ENCODE data around the gene TKT.
A peak's percentile ranks its signal among the peaks of the same experiment; 100 is the strongest.

TKT gene

DNA sequence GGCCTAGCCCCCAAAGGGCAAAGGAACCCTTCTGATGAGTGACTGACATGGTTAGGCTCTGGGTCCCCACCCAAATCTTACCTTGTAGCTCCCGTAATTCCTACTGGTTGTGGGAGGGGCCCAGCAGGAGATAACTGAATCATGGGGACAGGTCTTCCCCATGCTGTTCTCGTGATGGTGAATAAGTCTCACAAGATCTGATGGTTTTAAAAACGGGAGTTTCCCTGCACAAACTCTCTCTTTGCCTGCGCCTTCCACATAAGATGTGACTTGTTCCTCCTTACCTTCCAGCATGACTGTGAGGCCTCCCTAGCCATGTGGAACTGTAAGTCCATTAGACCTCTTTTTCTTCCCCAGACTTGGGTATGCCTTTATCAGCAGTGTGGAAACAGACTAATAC, 16.9 kb downstream of the TKT start:
- DNase-seq = peak; percentile 58

DNA sequence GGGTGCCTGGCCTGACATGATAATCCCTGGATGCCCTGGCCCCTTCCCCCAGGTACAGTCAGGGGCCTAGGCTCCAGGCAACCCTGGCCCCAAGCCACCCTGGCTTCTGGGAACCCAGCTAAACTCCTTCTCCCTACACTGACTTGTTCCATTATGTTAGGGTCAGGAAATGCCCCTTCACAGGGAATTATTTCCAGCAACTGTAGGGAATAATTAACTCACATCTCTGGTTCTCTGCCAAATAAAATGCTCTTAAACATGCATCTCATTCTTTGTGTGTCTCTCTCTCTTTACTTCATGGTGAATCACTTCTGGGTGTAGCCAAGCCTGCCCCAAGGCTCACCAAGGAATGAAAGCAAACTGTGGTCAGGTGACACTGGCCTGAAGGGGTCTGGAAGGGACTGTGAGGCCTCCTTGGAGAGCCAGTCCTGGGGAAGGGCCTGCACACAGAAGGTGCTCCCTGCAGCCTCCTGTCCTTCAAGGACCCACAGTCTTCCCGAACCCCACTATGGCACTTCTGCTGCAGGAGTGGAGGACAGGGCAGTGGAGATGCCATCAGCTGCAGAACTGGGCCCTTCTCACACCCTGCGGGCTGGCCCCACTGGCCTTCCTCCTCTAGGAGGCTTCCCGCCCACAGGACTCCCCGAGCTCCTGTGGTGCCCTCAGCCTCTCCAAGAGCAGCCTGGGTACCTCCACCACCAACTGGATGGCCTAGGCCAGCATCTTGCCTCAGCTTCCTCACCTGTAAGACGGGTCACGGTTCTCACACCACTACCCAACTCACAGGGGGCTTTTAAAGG, 17.6 kb downstream of the TKT start:
- DNase-seq = peak; percentile 36

DNA sequence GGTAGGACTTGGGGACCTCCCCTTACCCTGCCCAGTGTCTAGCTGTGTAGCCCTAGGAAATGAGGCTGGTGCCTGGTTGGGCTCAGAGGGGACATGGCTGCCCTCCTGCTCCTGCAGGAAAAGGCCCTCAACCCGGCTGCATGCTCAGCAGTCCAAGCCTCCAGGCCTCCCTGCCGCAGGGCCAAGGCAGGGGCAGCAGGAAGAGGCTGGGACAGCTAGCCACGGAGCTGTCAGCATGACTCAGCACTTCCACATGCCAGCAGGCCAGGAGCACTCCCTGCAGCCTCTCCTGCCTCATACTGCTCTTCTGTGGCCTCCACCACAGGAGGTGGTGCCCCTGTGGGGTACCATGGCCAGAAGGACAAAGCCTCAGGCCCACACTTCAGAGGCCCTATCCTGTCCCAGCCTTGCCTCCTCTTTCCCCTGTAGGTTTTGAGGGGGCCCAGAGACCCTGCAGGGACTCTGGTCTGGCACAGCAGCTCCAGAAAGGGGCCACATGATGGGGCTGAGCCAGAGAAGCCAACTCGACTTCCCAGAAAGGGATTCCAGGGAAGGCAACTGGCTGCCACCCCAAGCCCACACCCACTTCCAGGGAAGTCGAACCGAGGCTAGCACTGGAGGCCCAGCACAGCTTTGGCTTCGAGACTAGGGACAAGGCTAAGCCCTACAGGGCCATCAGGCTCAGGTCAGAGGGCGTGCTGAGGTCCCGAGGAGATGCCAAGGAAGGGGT, 19.5 kb downstream of the TKT start:
- DNase-seq = peak; percentile 73

DNA sequence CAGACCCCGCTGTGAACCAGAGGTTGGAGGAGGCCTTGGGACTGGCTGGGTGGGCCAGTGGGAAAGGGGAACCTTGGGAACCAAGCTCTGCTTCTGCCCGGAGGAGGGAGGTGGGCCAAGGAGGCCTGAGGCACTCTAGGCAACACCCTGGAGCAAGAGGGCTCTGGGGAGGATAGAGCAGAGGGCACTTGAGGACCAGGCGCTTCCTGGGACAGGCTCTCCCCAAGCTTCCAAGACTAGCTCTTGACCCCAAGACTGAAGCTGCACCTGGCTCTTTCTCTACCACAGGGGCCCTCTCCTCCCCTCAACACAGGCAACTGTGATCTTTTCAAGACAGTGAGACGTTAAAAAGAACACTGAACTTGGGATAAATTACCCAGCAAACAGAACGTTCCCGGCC, 20.3 kb downstream of the TKT start:
- DNase-seq = no peak

DNA sequence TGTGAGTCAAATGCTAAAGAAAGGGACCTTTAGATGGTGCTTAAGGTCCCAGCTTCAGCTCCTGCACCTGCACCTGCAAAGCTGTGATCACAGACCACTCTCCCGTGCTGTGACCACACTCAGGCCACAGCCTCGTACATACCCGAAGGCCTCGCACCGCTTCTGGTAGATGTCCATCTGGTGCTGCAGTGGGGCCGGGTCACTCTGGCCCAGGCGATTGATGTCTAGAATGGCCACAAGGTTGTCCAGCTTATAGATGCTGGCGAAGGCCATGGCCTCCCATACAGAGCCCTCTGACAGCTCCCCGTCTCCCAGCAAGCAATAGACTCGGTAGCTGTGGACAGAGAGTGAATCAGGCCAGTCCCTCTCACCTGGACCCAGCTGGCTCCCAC, 21.0 kb downstream of the TKT start:
- DNase-seq = no peak

DNA sequence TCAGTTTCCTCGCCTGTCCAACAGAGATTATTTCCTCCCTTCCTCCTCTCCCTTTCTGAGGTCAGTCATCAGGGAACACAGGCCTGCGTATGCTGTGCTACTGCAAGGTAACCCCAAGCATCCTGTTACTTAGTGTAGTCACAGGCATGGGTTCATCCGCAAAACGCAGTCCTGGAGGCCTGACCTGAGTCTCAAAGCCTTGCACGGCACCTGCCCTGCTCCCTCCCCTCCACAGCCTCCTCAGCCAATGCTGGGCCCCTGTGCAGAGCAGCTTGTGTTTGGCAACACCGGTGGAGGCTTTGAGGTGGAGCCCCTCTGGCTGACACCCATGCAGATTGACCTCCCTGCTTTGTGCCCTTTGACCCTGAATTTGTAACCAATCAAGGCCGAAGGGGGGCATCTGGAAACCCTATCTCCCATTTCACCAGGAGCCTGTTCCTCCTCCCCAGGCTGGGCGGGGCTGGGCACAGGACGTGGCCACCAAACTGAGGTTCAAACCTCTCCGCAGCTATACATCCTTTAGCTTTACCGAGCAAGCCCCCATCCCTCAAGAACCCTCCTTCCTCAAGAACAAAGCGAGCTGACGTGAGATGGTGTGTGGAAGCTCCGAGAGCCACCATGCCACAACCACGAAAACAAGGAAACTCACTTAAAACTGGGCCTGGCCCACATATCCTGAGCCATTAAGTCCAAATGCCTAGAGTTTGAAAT, 21.5 kb downstream of the TKT start:
- no peak for DNase-seq

DNA sequence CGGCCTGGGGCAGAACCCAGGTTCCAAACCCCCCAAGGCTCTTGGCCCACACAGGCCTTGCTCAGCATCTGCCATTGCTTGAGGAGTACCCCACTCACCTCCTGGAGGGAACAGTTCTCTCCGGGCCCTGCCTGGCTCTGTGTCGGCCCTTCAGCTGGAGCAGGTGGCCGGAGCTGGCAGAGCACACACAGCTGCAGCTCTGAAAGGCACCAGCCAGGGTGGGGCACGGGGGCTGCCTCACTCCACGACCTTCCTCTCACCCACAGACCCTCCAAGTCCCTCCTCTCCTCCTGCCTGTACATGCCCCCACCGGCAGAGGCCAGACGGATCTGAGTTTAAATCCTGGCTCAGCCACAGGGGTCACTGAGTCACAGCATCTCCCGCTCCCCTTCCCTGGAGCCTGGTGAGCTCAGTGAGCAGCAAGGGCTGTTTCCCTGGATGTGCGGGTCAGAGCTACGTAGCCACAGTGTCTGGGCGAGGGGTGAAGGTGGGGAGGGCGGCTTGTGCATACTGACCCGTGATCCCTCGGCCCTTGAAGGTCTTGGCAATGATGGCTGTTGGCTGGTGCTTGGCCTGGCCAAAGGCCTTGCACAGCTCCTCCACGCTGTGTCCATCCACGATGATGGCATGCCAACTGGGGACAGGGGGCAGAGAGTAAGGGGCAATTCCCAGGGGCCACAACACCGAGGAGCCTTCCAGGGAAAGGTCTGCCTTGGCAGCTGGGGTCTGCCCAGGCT, 23.0 kb downstream of the TKT start:
- no peak for DNase-seq

DNA sequence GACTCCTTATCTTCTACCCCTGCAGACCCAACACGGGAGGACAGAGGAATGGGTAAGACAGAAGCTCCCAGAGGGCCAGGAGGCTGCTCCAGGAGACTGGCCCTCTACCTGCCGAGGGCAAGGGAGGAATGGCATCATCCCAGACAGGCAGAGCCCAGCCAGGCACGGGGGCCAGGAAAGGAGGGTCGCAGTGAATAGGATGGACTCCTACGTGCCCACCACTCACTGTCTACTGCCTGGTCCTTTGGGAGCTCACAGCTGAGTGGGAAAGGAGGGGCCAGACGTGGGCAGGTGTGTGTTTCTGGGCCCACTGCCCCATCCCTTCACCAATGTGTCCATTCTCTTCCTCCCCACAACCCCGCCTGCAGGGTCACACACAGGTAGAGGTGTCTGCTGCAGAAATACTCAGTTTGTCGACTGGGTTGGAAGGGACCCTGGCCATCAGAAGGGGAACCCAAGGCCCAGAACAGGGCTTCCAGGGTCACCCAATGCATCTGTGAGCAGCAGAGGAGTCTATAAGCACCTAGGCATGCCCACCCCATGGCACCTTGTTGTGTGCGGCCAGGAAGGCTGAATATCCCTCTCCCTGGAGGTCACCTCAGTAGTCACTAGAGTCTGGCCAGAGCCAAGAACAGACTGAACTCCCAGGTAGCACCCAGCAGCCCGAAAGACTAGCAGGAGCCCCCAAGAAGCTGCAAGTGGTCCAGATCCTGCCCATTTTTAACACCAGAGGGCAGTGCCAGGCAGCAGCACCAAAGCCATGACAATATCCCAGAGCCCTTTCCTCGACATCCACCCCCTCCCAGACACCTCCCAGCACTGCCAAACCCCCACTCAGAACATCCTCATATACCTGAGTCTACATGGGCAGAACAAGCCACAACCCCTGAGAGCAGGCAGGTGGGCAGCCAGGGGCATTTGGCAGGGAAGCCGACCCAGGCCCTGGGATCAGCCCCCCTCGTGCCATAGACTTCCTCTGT, 24.0 kb downstream of the TKT start:
- DNase-seq = no peak

DNA sequence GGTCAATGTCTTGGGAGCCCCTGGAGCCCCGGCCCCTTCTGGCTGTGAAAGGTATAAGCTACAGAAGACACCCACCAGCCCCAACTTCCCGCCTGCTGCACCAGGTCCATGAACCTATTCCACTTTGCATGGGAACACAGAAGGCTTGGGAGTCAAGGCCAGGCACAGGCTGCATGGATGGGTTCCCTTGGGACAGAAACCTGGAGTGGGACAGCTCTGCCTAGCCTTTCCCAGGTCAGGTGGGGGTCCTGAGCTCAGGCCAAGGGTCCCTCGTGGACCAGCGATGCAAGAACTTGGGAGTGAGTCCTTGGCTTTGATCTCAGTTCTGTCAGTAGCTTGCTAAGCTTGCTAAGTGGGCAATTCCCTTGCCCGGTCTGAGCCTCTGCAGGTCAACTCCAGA, 25.0 kb downstream of the TKT start:
- no peak for DNase-seq

DNA sequence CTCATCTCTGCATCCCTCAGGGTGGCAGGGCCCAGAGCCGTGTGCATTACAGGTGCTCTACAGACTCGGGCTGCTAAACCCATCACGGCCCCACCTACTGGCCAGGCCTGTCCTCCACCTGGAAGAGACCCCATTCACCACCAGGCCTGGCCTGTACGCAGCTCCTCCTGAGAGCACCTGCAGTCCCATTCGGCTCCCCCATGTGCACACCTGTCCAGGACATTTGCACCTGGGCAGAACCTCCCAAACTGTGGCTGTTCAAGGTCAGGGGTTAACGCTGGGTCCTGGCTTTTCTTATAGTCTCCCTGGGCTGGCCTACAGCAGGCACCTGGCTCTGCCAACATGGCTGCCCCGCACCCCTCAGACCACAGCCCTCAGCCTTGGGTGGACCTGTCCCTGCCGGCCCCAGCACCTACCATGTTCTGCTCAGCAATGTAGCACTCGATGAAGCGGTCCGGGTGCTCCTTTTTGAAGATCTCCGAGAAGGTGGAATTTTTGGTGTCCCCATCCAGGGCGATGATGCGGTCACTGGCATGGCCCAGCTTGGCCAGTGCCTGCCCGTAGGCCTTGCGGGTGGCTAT, 25.7 kb downstream of the TKT start:
- no peak for DNase-seq

DNA sequence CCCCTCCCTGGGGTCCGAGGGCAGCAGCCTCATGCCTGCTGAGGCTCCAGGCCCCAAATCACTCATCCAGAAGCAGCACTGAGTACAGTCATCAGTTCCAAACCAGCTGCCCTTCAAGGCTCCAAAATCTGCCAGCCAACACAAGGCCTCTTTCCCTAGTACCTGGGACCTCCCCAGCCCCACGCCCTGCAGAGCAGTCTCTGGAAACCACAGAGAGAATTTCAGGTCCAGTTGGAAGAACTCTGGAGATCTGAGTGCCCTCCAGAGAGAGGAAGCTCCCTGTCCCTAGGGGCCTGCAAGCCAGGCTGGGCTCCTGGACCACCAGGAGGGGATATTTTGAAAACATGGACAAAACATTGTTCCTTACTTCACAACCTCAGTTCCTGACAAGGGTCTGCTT, 26.2 kb downstream of the TKT start:
- no peak for DNase-seq

DNA sequence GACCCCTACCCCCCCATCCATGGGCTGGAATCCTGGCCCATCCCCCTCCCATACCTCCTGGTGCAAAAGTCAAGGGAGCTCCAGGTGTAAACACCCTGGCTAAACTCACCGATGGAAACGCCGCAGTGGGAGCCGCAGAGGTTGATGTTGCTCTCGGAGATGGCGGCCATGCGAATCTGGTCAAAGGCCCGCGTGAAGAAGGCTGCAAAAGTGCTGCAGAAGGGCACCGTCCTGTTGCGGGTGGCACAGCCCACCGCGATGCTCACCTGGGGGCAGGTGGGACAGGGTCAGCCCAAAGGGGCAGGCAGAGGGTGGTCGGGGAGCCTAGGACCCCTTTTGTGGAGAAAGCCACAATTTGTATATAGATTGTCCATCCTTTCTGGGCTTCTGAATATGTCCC, 26.7 kb downstream of the TKT start:
- no peak for DNase-seq

DNA sequence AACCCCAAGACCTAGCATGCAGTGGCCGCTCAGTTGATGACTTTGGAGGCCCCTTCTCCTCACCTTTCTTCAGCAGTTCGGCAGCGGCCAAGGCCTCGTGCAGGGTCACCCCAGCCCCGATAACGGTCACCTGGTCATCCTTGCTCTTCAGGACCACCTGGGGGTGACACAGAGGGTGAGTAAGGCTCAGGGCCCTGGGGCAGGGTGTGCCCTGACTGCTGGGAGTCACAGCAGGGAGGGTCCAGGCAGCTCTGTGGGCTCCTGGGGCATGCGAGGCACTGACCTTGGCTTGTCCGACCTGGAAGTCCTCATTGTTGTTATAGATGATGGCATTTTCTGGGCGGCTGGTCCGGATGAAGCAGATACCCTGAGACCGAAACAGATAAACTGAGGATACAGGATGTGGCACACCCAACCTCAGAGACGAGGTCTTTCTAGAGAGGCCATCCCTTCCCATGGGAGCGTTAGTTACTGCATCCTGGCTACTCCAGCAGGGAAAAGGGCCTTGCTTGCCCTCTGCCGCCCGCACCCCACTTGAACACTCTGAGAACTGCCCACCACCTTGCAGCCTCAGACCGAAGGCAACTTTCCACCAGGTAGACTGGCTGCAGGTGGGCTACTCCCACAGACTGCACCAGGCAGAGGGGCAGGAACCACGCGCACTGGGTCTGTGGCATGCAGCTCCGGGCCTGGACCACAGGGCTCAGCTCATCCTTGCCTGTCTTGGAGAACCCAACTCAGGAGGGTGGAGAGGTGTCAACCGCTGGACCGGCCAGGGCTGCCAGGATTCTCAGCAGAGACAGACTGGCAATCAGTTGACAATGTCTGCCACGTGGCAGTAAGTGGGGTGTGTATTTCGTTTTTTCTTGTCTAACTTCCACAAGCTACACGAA, 27.6 kb downstream of the TKT start:
- no peak for DNase-seq

DNA sequence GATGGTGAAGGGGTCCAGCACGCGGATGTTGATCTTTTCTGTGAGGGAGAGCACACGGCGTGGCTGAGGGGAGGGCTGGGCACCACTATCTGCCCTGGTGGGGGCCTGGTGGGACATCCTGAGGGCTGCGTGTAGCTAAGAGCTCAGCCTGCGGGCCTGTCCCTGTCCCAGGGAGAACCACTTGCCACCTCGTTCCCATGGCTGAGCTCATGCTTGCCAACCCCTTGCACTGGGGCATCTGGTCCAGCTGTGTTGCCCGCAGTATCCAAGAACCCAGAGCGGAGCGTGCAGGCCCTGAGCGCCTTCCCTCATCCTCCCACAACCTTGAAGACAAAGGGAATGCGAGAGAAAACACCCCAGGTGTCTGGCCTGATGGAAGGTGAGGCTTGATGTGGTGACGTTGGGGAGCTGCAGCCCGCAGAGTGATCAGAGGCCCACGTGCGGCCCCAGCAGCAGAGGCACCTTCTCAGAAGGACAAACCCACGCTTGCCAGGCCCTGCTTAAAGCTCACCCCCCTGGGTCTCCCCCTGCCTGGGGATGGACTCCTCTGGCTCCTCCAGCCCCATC, 28.9 kb downstream of the TKT start:
- DNase-seq = no peak

DNA sequence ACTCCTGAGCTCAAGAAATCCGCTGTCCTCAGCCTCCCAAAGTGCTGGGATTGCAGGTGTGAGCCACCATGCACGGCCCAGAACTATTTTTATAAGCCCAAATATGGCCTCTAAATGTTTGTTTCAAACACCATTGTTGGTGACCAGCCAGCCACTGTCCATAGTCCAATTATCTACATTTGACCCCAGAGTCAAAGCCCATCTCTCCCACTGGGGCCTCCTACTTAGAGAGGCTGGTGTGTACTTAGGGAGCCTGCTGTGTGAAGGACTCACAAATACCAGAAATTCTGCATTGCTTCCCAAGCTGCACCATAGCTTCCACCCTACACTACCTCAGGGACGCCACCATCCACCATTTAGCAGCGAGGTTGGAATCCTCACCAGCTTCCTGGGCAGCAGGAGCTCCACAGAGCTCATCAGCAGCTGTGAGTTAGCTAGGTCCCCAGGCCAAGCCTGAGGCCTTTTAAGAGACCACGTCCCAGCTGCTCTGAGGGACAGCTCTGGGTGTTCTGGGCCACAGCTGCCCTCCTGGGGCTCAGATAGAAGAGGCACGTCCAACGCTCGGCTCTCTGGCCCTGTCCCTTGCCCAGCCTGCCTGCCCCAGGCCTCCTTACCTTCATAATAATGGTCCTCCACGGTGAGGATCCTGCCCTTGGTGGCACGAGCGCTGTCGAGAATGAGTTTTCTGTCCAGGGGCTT, 29.5 kb downstream of the TKT start:
- no peak for DNase-seq

DNA sequence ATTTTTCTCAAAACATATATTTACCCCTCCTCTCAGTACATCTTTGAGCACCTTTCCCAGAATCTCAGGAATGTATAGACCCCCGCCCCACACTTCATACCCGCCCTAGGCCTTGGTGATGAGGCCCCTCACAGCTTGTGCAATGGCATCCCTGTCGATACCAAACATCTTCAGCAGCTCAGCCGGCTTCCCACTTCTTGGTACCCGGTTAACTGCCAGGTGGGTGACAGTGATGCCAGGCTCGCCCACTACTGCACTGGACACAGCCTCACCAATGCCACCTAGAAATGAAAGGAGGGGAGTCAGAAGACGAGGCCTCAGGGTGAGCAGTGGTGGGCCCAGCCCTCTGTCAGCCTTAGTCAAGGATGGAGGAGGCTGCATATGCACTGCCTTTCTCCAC, 30.2 kb downstream of the TKT start:
- no peak for DNase-seq

DNA sequence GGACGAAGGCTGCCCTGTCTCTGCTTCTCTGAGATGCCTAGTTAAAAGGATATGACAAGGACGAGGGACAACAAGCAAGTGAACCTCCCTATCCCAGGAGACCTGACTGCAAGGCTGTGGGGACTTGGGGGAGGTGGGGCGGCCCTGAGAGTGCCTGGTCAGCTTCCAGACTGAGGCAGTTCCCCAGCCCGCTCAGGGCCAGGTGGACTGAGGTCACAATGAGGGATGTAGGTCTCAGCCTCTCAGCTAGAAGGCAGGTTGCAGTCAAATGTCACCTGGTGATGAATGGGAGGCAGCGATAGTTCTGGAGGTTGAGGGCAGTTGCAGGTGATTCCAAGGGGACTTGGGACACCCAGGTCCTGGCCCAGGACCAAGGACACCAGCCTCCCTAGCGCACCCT, 30.6 kb downstream of the TKT start:
- DNase-seq = no peak

DNA sequence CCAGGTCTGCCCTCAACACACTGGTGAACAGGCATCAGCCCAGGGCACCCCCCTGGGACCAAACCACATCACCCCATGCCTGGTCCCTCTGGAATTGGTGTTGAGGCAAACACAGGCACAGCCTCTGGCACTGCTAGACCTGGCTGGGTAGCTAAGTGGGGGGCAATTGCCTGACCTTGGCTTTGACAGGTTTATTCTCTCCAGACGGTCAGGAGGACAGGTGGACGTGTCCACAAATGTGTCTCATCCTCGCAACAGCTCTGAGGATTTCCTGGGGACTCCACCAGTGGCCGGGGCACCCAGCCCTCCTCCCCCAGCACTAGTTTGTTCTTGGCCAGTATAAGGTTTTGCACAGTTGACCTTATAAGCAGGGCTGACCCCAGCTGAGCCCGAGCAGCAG, 31.3 kb downstream of the TKT start:
- no peak for DNase-seq

DNA sequence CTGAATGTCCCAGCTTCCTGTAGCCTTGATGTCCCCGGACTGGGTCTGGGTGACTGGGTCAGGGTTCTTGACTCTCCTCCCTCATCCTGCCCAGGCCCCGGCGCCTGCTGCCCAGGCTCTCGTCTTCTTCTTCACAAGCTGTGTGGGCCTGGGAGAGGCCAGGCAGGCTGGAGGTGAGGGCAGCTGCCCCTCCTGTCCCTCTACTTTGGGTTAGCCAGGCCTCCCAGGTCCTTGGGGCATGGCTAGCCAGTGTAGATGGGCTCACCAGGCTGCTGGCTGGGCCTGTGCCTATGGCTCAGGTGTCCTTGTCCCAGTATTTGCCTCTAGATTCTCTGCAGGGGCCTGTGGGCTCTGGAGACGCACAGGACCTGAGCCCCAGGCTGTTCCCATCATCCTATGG, 31.8 kb downstream of the TKT start:
- DNase-seq = no peak

DNA sequence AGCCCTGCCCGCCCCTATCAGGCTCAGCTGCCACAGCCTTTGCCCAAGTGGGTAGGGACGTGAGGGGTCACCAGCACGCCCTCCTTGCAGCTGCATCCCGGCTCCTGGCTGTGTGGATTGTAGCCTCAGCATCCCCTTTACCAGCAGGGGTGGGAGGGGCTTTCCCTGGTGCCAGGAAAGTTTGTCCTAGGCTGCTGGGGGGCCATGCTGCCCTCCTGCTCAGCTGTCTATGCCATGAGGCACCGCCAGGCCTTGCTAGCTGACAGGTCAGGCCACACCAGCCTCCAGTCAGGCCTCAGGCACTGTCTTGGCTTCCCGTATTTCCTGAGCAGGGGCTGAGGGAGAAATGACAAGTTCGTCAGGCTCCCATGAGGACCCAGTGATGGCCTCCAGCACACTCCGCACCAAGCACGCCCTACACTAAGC, 32.3 kb downstream of the TKT start:
- no peak for DNase-seq

Measured in inflammatory macrophage treated with lipopolysaccharide for 4 hours (primary cell).